Choroid plexus epithelial cell (primary cell): ENCODE data around the gene NRROS.
"Not testable (repeated sequence)": the region's sequence is repeated elsewhere in the genome, so short reads cannot be mapped to it uniquely, and the experiment has no call there.

ENCODE experiments used
- DNase-seq: peaks from one replicate; pipeline ENCODE4 v3.0.0-alpha.2; 2010; ENCODE audit warnings: low read depth
- H3K4me3 ChIP-seq: 2 replicates; pipeline ENCODE4 v1.5.1; 2011; ENCODE audit warnings: low read depth, mild to moderate bottlenecking, control low read depth, low read length, moderate library complexity
- CTCF ChIP-seq: conservative IDR thresholded peaks from 2 replicates; pipeline ENCODE4 v1.5.1; 2011; ENCODE audit warnings: low read depth, mild to moderate bottlenecking, control low read depth, inconsistent platforms, low read length, moderate library complexity

Gene NRROS

DNA sequence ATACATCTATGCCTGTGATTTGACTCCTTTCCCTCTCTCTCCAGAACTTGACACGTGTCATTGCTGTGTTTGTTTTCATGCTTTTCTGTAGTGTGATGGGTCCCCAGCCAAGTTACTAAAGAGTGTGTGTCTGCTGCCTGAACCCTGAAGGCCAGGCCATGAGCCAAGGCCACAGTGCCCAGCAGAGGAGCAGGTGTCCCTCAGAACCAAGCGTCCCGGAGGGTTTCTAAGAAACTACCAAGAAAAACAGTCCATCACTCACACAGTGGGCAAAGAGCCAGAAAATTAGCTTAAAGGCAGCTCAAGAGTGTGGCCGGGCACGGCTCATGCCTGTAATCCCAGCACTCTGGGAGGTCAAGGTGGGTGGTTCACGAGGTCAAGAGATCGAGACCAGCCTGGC, 35.8 kb upstream of the NRROS start:
- no peak for DNase-seq
- TF ChIP-seq CTCF = no peak
- H3K4me3 ChIP-seq = no peak overlapping the region

DNA sequence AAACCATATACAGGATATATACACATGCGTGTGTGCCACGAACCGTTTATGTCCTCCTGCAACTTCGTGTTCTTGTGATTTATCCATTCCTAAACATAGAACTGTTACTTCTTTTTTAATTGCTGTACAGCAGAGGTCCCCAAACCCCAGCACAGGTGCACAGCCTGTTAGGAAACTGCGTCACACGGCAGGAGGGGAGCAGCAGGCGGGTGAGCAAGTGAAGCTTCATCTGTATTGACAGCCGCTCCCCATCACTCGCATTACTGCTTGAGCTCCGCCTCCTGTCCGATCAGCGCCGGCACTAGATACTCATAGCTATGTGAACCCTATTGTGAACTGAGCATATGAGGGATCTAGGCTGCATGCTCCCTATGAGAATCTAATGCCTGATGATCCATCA, 34.9 kb upstream of the NRROS start:
- H3K4me3 ChIP-seq = no peak overlapping the region
- no peak for TF ChIP-seq CTCF
- DNase-seq = no peak

GRCh38 chr3:196608693-196609092, 30.8 kb upstream of the NRROS start:
- DNase-seq = no peak
- no peak for TF ChIP-seq CTCF
- no peak overlapping the region for H3K4me3 ChIP-seq

DNA sequence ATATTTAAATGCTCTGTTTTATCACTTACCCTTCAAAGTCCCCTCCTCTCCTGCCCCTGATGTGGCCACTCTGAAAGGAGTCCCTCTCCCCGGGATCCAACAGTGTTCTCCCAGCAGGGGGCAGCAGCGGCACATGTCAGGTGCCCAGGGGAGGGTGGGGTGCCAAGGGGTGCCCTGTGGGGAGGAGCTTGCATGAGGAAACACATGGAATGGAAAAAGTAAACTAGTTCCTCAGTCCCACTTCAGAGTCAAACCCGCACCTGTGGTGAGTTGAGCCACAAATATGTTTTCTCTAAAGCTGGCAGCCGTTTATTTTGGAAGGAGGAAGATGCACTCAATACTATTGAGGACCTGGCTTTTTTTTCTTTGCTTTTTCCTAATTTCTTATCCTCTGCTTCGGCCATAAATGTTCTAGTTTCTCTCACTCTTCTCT, 30.1 kb upstream of the NRROS start:
- H3K4me3 ChIP-seq = no peak overlapping the region
- peak; percentile 83 for DNase-seq
- peak; percentile 88 for TF ChIP-seq CTCF

- H3K4me3 ChIP-seq = no peak overlapping the region
- no peak for DNase-seq
- no peak for TF ChIP-seq CTCF
These were observed 29.5 kb upstream of the NRROS start for GRCh38 chr3:196609805-196610515.

DNA sequence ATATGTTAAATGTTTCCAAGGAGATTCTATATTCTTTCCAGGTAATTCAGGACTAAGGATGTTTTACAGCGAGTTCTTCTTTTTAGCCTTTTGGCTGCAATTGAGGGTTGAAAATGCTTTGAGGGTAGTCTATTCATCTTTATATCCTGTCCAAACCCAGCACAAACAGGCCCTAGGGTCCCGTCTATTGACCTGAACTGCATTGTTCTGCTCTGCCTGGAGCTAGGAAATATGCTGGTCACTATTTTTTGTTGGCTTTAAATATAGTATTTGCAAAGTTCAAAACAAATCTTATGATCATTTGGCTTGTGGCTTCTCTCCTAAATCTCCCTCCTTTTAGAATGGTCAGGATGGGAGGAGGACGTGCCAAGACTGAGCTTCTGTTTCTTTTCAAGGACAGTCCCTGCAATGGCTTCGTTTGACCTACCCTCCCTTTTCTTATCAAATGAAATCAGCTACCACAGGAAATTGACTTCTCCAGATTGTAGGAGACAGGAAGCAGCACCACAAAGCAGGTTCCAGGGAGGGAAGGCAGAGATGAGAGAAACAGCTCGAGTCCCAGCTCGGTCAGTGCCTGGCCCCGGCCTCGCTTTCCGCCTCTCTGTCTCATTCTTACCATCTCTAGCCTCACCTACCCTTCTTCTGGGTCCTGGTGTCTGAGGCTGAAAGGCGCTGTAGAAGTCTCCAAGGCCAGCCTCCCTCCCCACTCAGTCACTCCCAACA, 27.6 kb upstream of the NRROS start:
- TF ChIP-seq CTCF = no peak
- H3K4me3 ChIP-seq = no peak overlapping the region
- DNase-seq = no peak

DNA sequence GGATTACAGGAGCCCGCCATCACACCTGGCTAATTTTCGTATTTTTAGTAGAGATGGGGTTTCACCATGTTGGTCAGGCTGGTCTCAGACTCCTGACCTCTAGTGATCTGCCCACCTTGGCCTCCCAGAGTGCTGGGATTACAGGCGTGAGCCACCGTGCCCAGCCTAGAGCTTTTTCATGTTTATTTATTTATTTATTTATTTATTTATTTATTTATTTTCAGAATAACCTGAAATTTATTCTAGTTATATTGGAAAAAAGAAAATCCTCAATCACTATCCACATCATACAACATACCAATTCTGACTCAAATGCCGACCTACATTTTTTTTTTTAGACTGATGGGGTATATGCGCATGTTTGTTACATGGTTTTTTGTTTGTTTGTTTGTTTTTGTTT, 24.3 kb upstream of the NRROS start:
- DNase-seq, H3K4me3 ChIP-seq: not testable (repeated sequence)
